IMR-90 (cell line): ENCODE measurements around the gene PXDC1. TPM values are rescaled to one million over a fixed set of nuclear protein-coding genes. Genes with fewer than 3 reads are reported as not detected.

Source experiments
- ATAC-seq: fragments of 200-7000 bp; cut with Tn5 transposase; 2 replicates; pipeline ENCODE4 v1.9.1; 2020; ENCODE audit warnings: low read depth, mild to moderate bottlenecking, moderate library complexity
- BruUV-seq: library from RNA; stranded (reverse); fragments of 400-500 nt; replicated peaks from 2 replicates; lab custom pipeline; 2021; lab: Mats Ljungman, UMichigan
- CTCF ChIA-PET: fragments of 300-600 bp; formaldehyde crosslinking; extraction: SDS; loops from one replicate; lab custom pipeline; 2021; ENCODE audit warnings: antibody characterized with exemption; lab: Yijun Ruan, JAX
- POLR2A ChIA-PET: fragments of 300-600 bp; sonication (Branson Sonifier 250); formaldehyde crosslinking; loops from one replicate; lab custom pipeline; 2022; ENCODE audit warnings: antibody characterized with exemption; ENCODE audit not compliant: unreplicated experiment; lab: Charles Lee
- DNase-seq: peaks from one replicate; pipeline ENCODE4 v3.0.0; 2013
- H2AFZ ChIP-seq: replicated peaks from 2 replicates; pipeline ENCODE3; 2013; ENCODE audit warnings: low read length, mild to moderate bottlenecking; ENCODE audit not compliant: poor library complexity
- H2AK5ac ChIP-seq: 2 replicates; pipeline ENCODE4 v1.6.1; 2013; ENCODE audit warnings: low read depth, low read length, inconsistent platforms
- H2AK9ac ChIP-seq: replicated peaks from 2 replicates; pipeline ENCODE3; 2013; ENCODE audit warnings: mild to moderate bottlenecking, low read depth, low read length, moderate library complexity; ENCODE audit not compliant: poor library complexity
- H2BK120ac ChIP-seq: 2 replicates; pipeline ENCODE4 v1.6.1; 2013; ENCODE audit warnings: low read depth, low read length, inconsistent platforms
- H2BK15ac ChIP-seq: 3 replicates; pipeline ENCODE4 v1.6.1; 2013; ENCODE audit warnings: low read depth, low read length, inconsistent platforms
- H2BK20ac ChIP-seq: 2 replicates; pipeline ENCODE4 v1.6.1; 2013; ENCODE audit warnings: low read depth, mild to moderate bottlenecking, inconsistent platforms, low read length, moderate library complexity
- H2BK5ac ChIP-seq: 2 replicates; pipeline ENCODE4 v1.6.1; 2013; ENCODE audit warnings: mild to moderate bottlenecking, low read depth, low read length, inconsistent platforms; ENCODE audit not compliant: poor library complexity, severe bottlenecking
- H3K14ac ChIP-seq: replicated peaks from 2 replicates; pipeline ENCODE4 v1.6.1; 2013; ENCODE audit warnings: low read depth, low read length, inconsistent platforms
- H3K18ac ChIP-seq: 2 replicates; pipeline ENCODE4 v1.6.1; 2013; ENCODE audit warnings: low read depth, low read length, control low read depth
- H3K23ac ChIP-seq: 2 replicates; pipeline ENCODE4 v1.6.1; 2013; ENCODE audit warnings: low read depth, low read length, inconsistent platforms
- H3K27ac ChIP-seq: 2 replicates; pipeline ENCODE4 v1.5.1; 2013; ENCODE audit warnings: mild to moderate bottlenecking, control low read depth, low read length; ENCODE audit not compliant: insufficient read depth
- H3K27me3 ChIP-seq: 2 replicates; pipeline ENCODE4 v1.6.1; 2013; ENCODE audit warnings: low read length; ENCODE audit not compliant: control insufficient read depth, insufficient read depth
- H3K36me3 ChIP-seq: 2 replicates; pipeline ENCODE4 v1.6.1; 2013; ENCODE audit warnings: low read length, mixed read lengths; ENCODE audit not compliant: control insufficient read depth, insufficient read depth
- H3K4ac ChIP-seq: 2 replicates; pipeline ENCODE4 v1.6.1; 2013; ENCODE audit warnings: low read depth, low read length, inconsistent platforms
- H3K4me1 ChIP-seq: 2 replicates; pipeline ENCODE4 v1.6.1; 2013; ENCODE audit warnings: low read length, mixed read lengths; ENCODE audit not compliant: control insufficient read depth, insufficient read depth
- H3K4me2 ChIP-seq: 2 replicates; pipeline ENCODE4 v1.6.1; 2013; ENCODE audit warnings: low read depth, mild to moderate bottlenecking, control low read depth, low read length, moderate library complexity
- H3K4me3 ChIP-seq: 2 replicates; pipeline ENCODE4 v1.5.1; 2013; ENCODE audit warnings: low read depth, mild to moderate bottlenecking, control low read depth, low read length, moderate library complexity; ENCODE audit not compliant: insufficient read depth
- H3K56ac ChIP-seq: 2 replicates; pipeline ENCODE4 v1.6.1; 2013; ENCODE audit warnings: low read length, inconsistent platforms; ENCODE audit not compliant: insufficient read depth; ENCODE audit errors: extremely low read depth
- H3K79me1 ChIP-seq, 2 experiments: 2 replicates each; pipeline ENCODE4 v1.6.1; 2013; ENCODE audit warnings: low read length in 2 of 2, inconsistent platforms in 1 of 2, low read depth in 1 of 2
- H3K9ac ChIP-seq: 2 replicates; pipeline ENCODE4 v1.6.1; 2013; ENCODE audit warnings: low read depth, low read length, control low read depth
- H3K9me1 ChIP-seq: 2 replicates; pipeline ENCODE4 v1.6.1; 2013; ENCODE audit warnings: low read length, inconsistent platforms; ENCODE audit not compliant: insufficient read depth
- H3K9me3 ChIP-seq: 2 replicates; pipeline ENCODE4 v1.6.1; 2013; ENCODE audit warnings: low read length; ENCODE audit not compliant: control insufficient read depth, insufficient read depth
- H4K20me1 ChIP-seq: 2 replicates; pipeline ENCODE4 v1.6.1; 2013; ENCODE audit warnings: low read length, inconsistent platforms; ENCODE audit not compliant: insufficient read depth
- H4K5ac ChIP-seq: 2 replicates; pipeline ENCODE4 v1.6.1; 2013; ENCODE audit warnings: mild to moderate bottlenecking, low read depth, low read length, control low read depth
- H4K8ac ChIP-seq, 2 experiments: 2 replicates each; pipeline ENCODE4 v1.6.1; 2013; ENCODE audit warnings: low read depth in 2 of 2, low read length in 2 of 2, control low read depth in 1 of 2, inconsistent platforms in 1 of 2
- H4K91ac ChIP-seq: 2 replicates; pipeline ENCODE4 v1.6.1; 2013; ENCODE audit warnings: low read depth, low read length, inconsistent platforms; ENCODE audit not compliant: insufficient read depth
- CEBPB ChIP-seq: IDR thresholded peaks from 2 replicates; pipeline ENCODE4 v1.6.1; 2012; ENCODE audit warnings: low read depth, low read length, improper control_type of control experiment
- FOS ChIP-seq: fragments of 150-350 bp; IDR thresholded peaks from 2 replicates; pipeline ENCODE4 v1.6.1; 2016; ENCODE audit warnings: low read depth, low read length
- MAFK ChIP-seq: IDR thresholded peaks from 2 replicates; pipeline ENCODE4 v1.6.1; 2012; ENCODE audit warnings: low read depth, low read length, improper control_type of control experiment
- MAZ ChIP-seq: IDR thresholded peaks from 2 replicates; pipeline ENCODE4 v1.6.1; 2012; ENCODE audit warnings: low read depth, mild to moderate bottlenecking, low read length, improper control_type of control experiment, moderate library complexity, borderline replicate concordance
- MXI1 ChIP-seq: IDR thresholded peaks from 2 replicates; pipeline ENCODE4 v1.6.1; 2012; ENCODE audit warnings: low read depth, mild to moderate bottlenecking, low read length, moderate library complexity, borderline replicate concordance
- NFE2L2 ChIP-seq: fragments of 150-350 bp; IDR thresholded peaks from 2 replicates; pipeline ENCODE4 v1.6.1; 2016; ENCODE audit warnings: low read depth, mild to moderate bottlenecking, low read length
- POLR2A ChIP-seq: IDR thresholded peaks from 2 replicates; pipeline ENCODE4 v1.6.1; 2012; ENCODE audit warnings: mild to moderate bottlenecking, low read depth, low read length
- RAD21 ChIP-seq: IDR thresholded peaks from 2 replicates; pipeline ENCODE4 v1.6.1; 2012; ENCODE audit warnings: low read length, improper control_type of control experiment
- RCOR1 ChIP-seq: IDR thresholded peaks from 2 replicates; pipeline ENCODE4 v1.6.1; 2012; ENCODE audit warnings: mild to moderate bottlenecking, low read length, improper control_type of control experiment; ENCODE audit not compliant: insufficient replicate concordance
- RFX5 ChIP-seq: IDR thresholded peaks from 2 replicates; pipeline ENCODE4 v1.8.0; 2012; ENCODE audit warnings: low read depth, mild to moderate bottlenecking, low read length, moderate library complexity
- SMC3 ChIP-seq: fragments of 150-350 bp; IDR thresholded peaks from 2 replicates; pipeline ENCODE4 v1.6.1; 2016; ENCODE audit warnings: low read depth, mild to moderate bottlenecking, antibody characterized with exemption, low read length, moderate library complexity
- WGBS, 2 experiments: methylation state at CpG; one replicate each; pipeline versions ENCODE4 v1.1.5 to v1.1.7; 2013; ENCODE audit warnings: missing lambda C conversion rate in 2 of 2; ENCODE audit not compliant: insufficient read length in 1 of 2; ENCODE audit errors: extremely low coverage in 2 of 2; 5-methylcytosine and 5-hydroxymethylcytosine counted together
- dilution Hi-C: fragments of 300-500 bp; cut with HindIII; formaldehyde crosslinking; loops from one replicate; pipeline ENCODE4 v1.14.3; 2018; ENCODE audit warnings: low sequenced_read_pairs; ENCODE audit not compliant: unreplicated experiment
- in situ Hi-C: fragments of 300-500 bp; cut with MboI; formaldehyde crosslinking; loops from 3 replicates; pipeline ENCODE4 v1.14.3; 2019; ENCODE audit warnings: low sequenced_read_pairs, inconsistent platforms, mixed read lengths
- intact Hi-C: fragments of 100-400 bp; cut with micrococcal nuclease; formaldehyde crosslinking; loops from 2 replicates; pipeline ENCODE4 v1.10.0; 2022
- polyA plus RNA-seq, 3 experiments: library from polyadenylated mRNA; depleted of rRNA; stranded (reverse); fragments of >200 nt; gene quantifications; 2 replicates each; pipeline ENCODE4 v1.2.3, GENCODE V29; 2012; ENCODE audit warnings: low replicate concordance in 1 of 3
- total RNA-seq: library from RNA; depleted of rRNA; stranded (reverse); fragments of >200 nt; gene quantifications from 2 replicates; pipeline ENCODE4 v1.2.3, GENCODE V29; 2012
- TF ChIP-seq, protein P1 (sequence below): fragments of 150-350 bp; IDR thresholded peaks from 2 replicates; pipeline ENCODE4 v1.6.1; 2017; ENCODE audit warnings: mild to moderate bottlenecking, antibody characterized with exemption, low read length, low read depth

PXDC1 gene
- total and polyA plus RNA-seq, 2 of the 4 experiments (the other 2 are of a cell fraction), result 63.3 to 72.2 TPM

DNA sequence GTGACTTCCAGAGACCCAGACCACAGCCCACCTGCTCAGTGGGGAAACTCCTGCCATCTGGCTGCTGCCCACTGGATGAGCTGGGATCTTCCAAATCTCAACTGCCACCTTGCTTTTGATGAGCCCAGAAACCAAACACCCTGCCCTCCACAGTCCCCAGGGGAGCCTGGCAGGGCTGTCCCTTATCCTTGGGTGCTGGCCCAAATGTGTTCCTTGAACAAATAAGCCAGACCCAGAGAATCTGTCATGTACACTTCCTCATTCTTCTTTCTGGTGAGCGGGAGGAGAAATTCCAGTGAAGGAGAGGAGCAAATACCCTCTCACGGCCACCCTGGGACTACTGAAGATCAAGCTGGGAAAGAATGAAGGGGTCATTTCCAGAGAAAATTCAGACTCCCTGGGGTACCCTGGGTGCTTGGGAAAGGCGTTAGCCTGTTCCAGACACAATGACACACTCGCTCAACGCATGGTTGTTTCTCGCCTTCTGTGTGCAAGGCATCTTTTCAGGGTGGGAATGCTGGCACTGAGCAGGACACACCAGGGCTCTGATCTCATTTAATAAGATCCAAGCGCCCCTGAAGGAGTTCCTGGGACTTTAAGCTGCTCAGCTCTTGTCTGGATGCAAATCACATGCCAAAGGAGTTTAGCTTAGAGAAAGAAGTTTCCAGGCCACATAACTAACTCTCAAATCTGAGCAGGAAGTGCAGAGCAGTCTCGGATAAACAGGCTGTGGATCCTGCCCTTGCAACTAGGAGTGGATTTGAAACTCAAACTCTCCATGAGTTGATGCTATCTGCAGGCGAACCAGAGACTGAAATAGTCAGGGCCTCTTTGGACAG lies 38.5 kb downstream of the PXDC1 start:
- Histone ChIP-seq H4K8ac (no peak overlapping the region; a peak in 1 of 4 replicates), H2AK9ac (no peak overlapping the region), H2AK5ac (no peak overlapping the region), H3K27me3 (no peaks in the 10 kb centered on the region), H3K18ac (no peak overlapping the region), H3K9me1 (no peaks in the 10 kb centered on the region), H2AFZ (no peak overlapping the region), H2BK120ac (no peak overlapping the region), H3K27ac (no peak overlapping the region), H3K4me3 (no peak overlapping the region), H3K56ac (0 out of 2 replicates have a peak overlapping the region, but pooled peaks have one; percentile 3), H3K9me3 (peaks cover 4% of the 10 kb centered on the region), H3K4me2 (no peak overlapping the region), H3K9ac (no peak overlapping the region), H3K4ac (no peak overlapping the region), H3K79me1 (no peaks in the 10 kb centered on the region; a peak in 1 of 4 replicates), H3K14ac (no peak overlapping the region), H2BK15ac (no peak overlapping the region), H4K91ac (no peak overlapping the region), H4K5ac (no peak overlapping the region), H2BK20ac (no peak overlapping the region), H3K36me3 (no peaks in the 10 kb centered on the region), H3K4me1 (no peaks in the 10 kb centered on the region; the same call in 1 of the 2 replicates), H2BK5ac (no peak overlapping the region), H3K23ac (no peak overlapping the region), H4K20me1 (no peaks in the 10 kb centered on the region)
- no TSS peak for BruUV-seq
- no peak for DNase-seq
- ATAC-seq, result peak; percentile 46; the same call in 1 of the 2 replicates
- dilution Hi-C loops, result no loop called here
- no peak for TF ChIP-seq POLR2A
- TF ChIP-seq, protein P1, sequence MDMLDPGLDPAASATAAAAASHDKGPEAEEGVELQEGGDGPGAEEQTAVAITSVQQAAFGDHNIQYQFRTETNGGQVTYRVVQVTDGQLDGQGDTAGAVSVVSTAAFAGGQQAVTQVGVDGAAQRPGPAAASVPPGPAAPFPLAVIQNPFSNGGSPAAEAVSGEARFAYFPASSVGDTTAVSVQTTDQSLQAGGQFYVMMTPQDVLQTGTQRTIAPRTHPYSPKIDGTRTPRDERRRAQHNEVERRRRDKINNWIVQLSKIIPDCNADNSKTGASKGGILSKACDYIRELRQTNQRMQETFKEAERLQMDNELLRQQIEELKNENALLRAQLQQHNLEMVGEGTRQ, result no peak
- TF ChIP-seq RAD21, result no peak
- no peak for TF ChIP-seq MAFK
- TF ChIP-seq MXI1, result no peak
- no peak for TF ChIP-seq NFE2L2
- TF ChIP-seq SMC3, result no peak
- TF ChIP-seq RFX5, result no peak
- no peak for TF ChIP-seq FOS
- TF ChIP-seq CEBPB, result no peak
- no peak for TF ChIP-seq RCOR1
- no peak for TF ChIP-seq MAZ
- WGBS, 2 experiments, result 92% methylated on average over 4 of the region's 9 CpGs; no CpG with 5 or more reads in 1 of the 2 experiments
- ChIA-PET CTCF (no interaction called here), POLR2A (no interaction called here)
- intact Hi-C loops, result no loop called here
- in situ Hi-C loops, result no loop called here
